ENCODE results near the gene LDAF1.
"Not testable (repeated sequence)": the region's sequence is repeated elsewhere in the genome, so short reads cannot be mapped to it uniquely, and the experiment has no call there.

LDAF1 gene

DNA sequence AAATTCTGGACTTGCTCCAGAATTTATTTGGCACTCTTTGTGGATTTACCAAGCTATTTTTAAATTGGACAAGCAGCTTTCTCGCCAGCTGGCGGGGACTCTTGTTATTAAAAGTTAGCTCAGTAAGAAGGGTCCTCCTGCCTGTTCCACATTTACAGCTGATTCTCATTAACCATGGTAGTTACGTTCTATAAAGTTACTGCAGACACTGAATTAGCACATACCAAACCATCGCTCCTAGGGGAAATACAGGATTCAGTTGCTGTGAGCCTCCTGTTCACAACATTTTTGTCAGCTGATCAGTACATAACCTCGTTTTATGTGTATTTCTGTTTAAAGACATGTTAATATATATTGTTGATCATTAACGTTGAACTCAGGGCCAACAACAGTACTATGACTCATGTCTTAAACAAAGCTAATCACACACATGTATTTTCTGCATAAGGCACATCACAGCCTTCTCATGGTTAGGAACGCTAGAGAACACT is 4.2 kb downstream of the LDAF1 start:
- DNase-seq (ENCODE audit: low spot score), result no peak

- DNase-seq (ENCODE audit: low spot score), result no peak
These were observed 5.1 kb downstream of the LDAF1 start for GRCh38 chr16:21163576-21163975.

DNA sequence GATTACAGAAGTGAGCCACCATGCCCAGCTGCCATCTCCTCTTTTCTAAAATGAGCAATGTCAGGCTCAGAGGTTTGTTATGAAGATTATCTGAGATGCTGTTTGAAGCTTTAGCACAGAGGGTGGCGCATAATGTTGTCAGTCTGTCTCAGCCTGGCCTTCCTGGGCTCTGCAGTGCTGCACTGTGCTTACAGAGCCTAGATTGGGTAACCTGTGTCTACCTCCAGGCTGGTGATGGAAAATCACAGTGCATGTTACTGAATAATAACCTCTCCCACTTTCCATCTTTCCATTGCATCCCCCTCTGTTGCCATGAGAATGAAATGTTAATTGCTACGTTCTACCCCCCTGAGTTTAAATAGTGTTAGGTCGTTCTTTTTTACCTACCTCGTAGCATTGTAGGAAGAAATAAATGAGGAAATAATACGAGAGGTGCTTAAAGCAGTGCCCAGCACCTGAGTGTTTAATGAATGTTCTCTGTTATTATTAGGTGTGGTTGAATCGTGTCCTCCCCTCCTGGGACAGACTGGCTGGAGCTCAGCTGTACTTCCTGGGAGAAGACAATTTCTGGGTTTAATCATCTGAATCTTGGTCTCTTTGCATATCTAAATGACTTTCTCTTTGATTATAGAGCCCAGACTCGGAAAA is 6.2 kb downstream of the LDAF1 start:
- DNase-seq (ENCODE audit: low spot score), result no peak

GRCh38 chr16:21166561-21166961 is 8.1 kb downstream of the LDAF1 start:
- DNase-seq (ENCODE audit: low spot score), result no peak

GRCh38 chr16:21167360-21167759 is 8.9 kb downstream of the LDAF1 start:
- no peak for DNase-seq (ENCODE audit: low spot score)

DNA sequence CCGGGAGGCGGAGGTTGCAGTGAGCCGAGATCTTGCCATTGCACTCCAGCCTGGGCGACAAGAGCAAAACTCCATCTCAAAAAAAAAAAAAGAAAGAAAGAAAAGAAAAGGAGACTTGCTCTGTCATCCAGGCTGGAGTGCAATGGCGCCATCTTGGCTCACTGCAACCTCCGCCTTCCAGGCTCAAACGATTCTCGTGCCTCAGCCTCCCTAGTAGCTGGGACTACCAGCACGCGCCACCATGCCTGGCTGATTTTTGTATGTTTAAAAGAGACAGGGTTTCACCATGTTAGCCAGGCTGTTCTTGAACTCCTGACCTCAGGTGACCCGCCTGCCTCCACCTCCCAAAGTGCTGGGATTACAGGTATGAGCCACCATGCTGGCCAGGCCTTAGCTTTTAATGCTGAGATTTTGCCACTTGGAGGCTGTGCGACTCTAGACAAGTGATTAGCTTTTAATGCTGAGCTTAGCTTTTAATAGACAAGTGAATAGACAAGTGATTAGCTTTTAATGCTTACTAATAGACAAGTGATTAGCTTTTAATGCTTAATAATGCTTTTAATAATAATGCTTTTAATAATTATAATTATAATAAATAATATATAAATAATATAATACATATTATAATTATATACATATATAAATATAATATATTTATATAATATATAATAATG is 9.6 kb downstream of the LDAF1 start:
- no peak for DNase-seq (ENCODE audit: low spot score)

GRCh38 chr16:21169249-21169981 is 10.9 kb downstream of the LDAF1 start:
- DNase-seq (ENCODE audit: low spot score), result no peak

- not testable (repeated sequence) for DNase-seq (ENCODE audit: low spot score)
These were observed 11.6 kb downstream of the LDAF1 start for GRCh38 chr16:21170116-21170515.

GRCh38 chr16:21172650-21173049 is 14.2 kb downstream of the LDAF1 start:
- DNase-seq (ENCODE audit: low spot score), result no peak

- DNase-seq (ENCODE audit: low spot score), result no peak
These were observed 16.9 kb downstream of the LDAF1 start for GRCh38 chr16:21175397-21175796.

GRCh38 chr16:21179126-21179982 is 20.9 kb downstream of the LDAF1 start:
- DNase-seq (ENCODE audit: low spot score), result no peak

DNA sequence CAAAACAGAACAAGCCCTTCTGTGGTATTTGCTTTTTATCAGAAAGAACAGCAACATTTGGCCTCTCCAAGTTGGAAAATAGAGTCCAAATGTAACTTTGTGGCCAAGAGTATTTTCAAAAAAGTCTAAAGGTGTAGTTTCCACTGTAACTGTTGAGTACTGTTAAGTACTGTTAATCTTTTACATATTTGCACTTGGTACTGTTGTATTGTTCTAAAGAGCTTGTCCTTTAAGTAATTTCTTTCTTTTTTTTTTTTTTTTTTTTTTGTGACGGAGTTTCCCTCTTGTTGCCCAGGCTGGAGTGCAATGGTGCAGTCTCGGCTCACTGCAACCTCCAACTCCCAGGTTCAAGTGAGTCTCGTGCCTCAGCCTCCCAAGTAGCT is 21.5 kb downstream of the LDAF1 start:
- DNase-seq (ENCODE audit: low spot score), result no peak

GRCh38 chr16:21183995-21184394 is 25.5 kb downstream of the LDAF1 start:
- DNase-seq (ENCODE audit: low spot score), result no peak

- no peak for DNase-seq (ENCODE audit: low spot score)
These were observed 26.4 kb downstream of the LDAF1 start for GRCh38 chr16:21184834-21185233.

GRCh38 chr16:21185659-21186325 is 27.3 kb downstream of the LDAF1 start:
- DNase-seq (ENCODE audit: low spot score), result no peak

GRCh38 chr16:21186326-21186691 is 27.8 kb downstream of the LDAF1 start:
- DNase-seq (ENCODE audit: low spot score), result no peak

GRCh38 chr16:21189311-21189710 is 30.8 kb downstream of the LDAF1 start:
- DNase-seq (ENCODE audit: low spot score), result no peak

- no peak for DNase-seq (ENCODE audit: low spot score)
These were observed 31.5 kb downstream of the LDAF1 start for GRCh38 chr16:21190013-21190412.

DNA sequence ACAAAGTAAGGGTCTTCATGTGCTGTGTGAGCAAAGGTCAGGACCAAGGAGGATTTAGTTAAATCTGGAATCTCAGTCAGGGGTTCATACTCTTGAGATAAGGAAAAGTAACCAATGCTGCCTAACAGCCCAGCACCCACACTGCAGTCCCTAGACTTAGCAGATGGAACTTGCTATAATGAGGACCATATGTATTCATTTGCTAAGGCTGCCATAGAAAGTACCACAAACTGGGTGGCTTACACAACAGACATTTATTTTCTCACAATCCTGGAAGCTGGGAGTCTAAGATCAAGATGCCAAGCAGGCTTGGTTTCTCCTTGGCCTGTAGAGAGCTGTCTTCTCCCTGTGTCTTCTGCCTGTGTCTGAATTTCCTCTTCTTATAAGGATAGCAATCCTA is 32.1 kb downstream of the LDAF1 start:
- no peak for DNase-seq (ENCODE audit: low spot score)

GRCh38 chr16:21192991-21193390 is 34.5 kb downstream of the LDAF1 start:
- no peak for DNase-seq (ENCODE audit: low spot score)

- no peak for DNase-seq (ENCODE audit: low spot score)
These were observed 36.4 kb downstream of the LDAF1 start for GRCh38 chr16:21194771-21195301.

All from globus pallidus (tissue), 1 donor.